Natural killer cell (primary cell): ENCODE data around the gene AFM. TPM values are rescaled to one million over a fixed set of nuclear protein-coding genes. Genes with fewer than 3 reads are reported as not detected.

Source experiments
- ATAC-seq, 3 donors: fragments of 150-1000 bp in 2 of 3; fragments of 200-7000 bp in 1 of 3; cut with Tn5 transposase; 1 replicate in 1 of 3; 2 replicates in 2 of 3; pipeline ENCODE4 v1.10.0; 2021; ENCODE audit warnings: mild to moderate bottlenecking in 2 of 3, moderate library complexity in 2 of 3
- DNase-seq, 2 donors: peaks; one replicate each; pipeline versions ENCODE4 v3.0.0 to v3.0.0-alpha.2; 2013 to 2021; ENCODE audit warnings: mixed read lengths in 1 of 2
- H3K27ac ChIP-seq: one replicate; pipeline ENCODE4 v1.5.1; 2013; ENCODE audit warnings: mild to moderate bottlenecking, low read length
- H3K27me3 ChIP-seq: one replicate; pipeline ENCODE4 v1.6.1; 2013; ENCODE audit warnings: low read length; ENCODE audit not compliant: control insufficient read depth, insufficient read depth
- H3K36me3 ChIP-seq: one replicate; pipeline ENCODE4 v1.6.1; 2013; ENCODE audit warnings: low read length; ENCODE audit not compliant: control insufficient read depth, insufficient read depth
- H3K4me1 ChIP-seq: one replicate; pipeline ENCODE4 v1.6.1; 2013; ENCODE audit warnings: low read length; ENCODE audit not compliant: control insufficient read depth, insufficient read depth
- H3K4me3 ChIP-seq: one replicate; pipeline ENCODE4 v1.5.1; 2013; ENCODE audit warnings: low read length
- H3K9me3 ChIP-seq: one replicate; pipeline ENCODE4 v1.6.1; 2013; ENCODE audit warnings: low read length; ENCODE audit not compliant: control insufficient read depth, insufficient read depth
- H3K27ac Mint-ChIP-seq, 2 donors: one replicate each; pipeline ENCODE4 v1.8.0; 2022; ENCODE audit warnings: mild to moderate bottlenecking in 2 of 2, mixed read lengths in 2 of 2, moderate library complexity in 1 of 2
- H3K27me3 Mint-ChIP-seq, 2 donors: one replicate each; pipeline ENCODE4 v1.8.0; 2022; ENCODE audit warnings: low read depth in 2 of 2, mixed read lengths in 2 of 2
- H3K36me3 Mint-ChIP-seq: one replicate; pipeline ENCODE4 v1.8.0; 2022; ENCODE audit warnings: mixed read lengths
- H3K4me1 Mint-ChIP-seq, 2 donors: one replicate each; pipeline ENCODE4 v1.8.0; 2022; ENCODE audit warnings: mixed read lengths in 2 of 2
- H3K4me3 Mint-ChIP-seq: one replicate; pipeline ENCODE4 v1.8.0; 2022; ENCODE audit warnings: mild to moderate bottlenecking, moderate library complexity, mixed read lengths
- H3K9me3 Mint-ChIP-seq, 2 donors: one replicate each; pipeline ENCODE4 v1.8.0; 2022; ENCODE audit warnings: mixed read lengths in 2 of 2
- CTCF ChIP-seq: fragments of 200-600 bp; IDR thresholded peaks from one replicate; pipeline ENCODE4 v1.8.0; 2022; ENCODE audit warnings: antibody characterized with exemption
- WGBS: methylation state at CpG from one replicate; pipeline ENCODE4 v1.1.7; 2013; ENCODE audit warnings: missing lambda C conversion rate; ENCODE audit not compliant: insufficient coverage; 5-methylcytosine and 5-hydroxymethylcytosine counted together
- intact Hi-C: fragments of 100-400 bp; cut with micrococcal nuclease; formaldehyde crosslinking; loops from one replicate; pipeline ENCODE4 v1.14.2; 2022
- total RNA-seq, 4 donors: library from RNA; stranded (reverse); fragments of 120-200 nt in 1 of 4; gene quantifications; one replicate each; pipeline versions ENCODE4 v1.2.3 to v1.2.4, GENCODE V29; 2013 to 2022

The AFM gene
- total RNA-seq, 3 donors from 2014 or later (not counting 1 experiment from before 2014, with no cell fraction given) = not detected

- Histone ChIP-seq H3K27ac (no peak overlapping the region), H3K9me3 (no peaks in the 10 kb centered on the region), H3K36me3 (no peaks in the 10 kb centered on the region), H3K27me3 (no peaks in the 10 kb centered on the region), H3K4me1 (no peaks in the 10 kb centered on the region), H3K4me3 (no peak overlapping the region)
- H3K9me3 Mint-ChIP-seq = peaks cover 7 to 9% of the 10 kb centered on the region in 2 donors
- H3K36me3 Mint-ChIP-seq = no peaks in the 10 kb centered on the region
- DNase-seq (no peak), ATAC-seq (no peak)
- WGBS = 71% methylated on average over 3 of the region's 3 CpGs
- no peaks in the 10 kb centered on the region for H3K27me3 Mint-ChIP-seq
- no peak overlapping the region for H3K4me3 Mint-ChIP-seq
- H3K27ac Mint-ChIP-seq = no peak overlapping the region
- no peak for TF ChIP-seq CTCF
- intact Hi-C loops = no loop called here
- no peaks in the 10 kb centered on the region for H3K4me1 Mint-ChIP-seq
Observed at GRCh38 chr4:73518340-73518739, 36.8 kb downstream of the AFM start.

- Histone ChIP-seq H3K4me3 (no peak overlapping the region), H3K4me1 (no peaks in the 10 kb centered on the region), H3K27me3 (no peaks in the 10 kb centered on the region), H3K27ac (no peak overlapping the region), H3K9me3 (no peaks in the 10 kb centered on the region), H3K36me3 (no peaks in the 10 kb centered on the region)
- no peak for ATAC-seq
- Mint-ChIP-seq H3K27me3 (no peaks in the 10 kb centered on the region), H3K4me3 (no peak overlapping the region), H3K36me3 (no peaks in the 10 kb centered on the region), H3K27ac (no peak overlapping the region), H3K4me1 (no peaks in the 10 kb centered on the region), H3K9me3 (peaks cover 2 to 4% of the 10 kb centered on the region in 2 donors)
- 80% methylated on average over 4 of the region's 4 CpGs for WGBS
- intact Hi-C loops = no loop called here
- no peak for TF ChIP-seq CTCF
- no peak for DNase-seq
Observed at GRCh38 chr4:73520821-73521220, 39.3 kb downstream of the AFM start.

- intact Hi-C loops = no loop called here
- peaks cover 0 to 2% of the 10 kb centered on the region in 2 donors for H3K9me3 Mint-ChIP-seq
- 78% methylated on average over 2 of the region's 2 CpGs for WGBS
- no peak overlapping the region for H3K4me3 Mint-ChIP-seq
- H3K27me3 ChIP-seq = no peaks in the 10 kb centered on the region
- no peak overlapping the region for H3K27ac ChIP-seq
- H3K4me1 ChIP-seq = no peaks in the 10 kb centered on the region
- no peaks in the 10 kb centered on the region for H3K4me1 Mint-ChIP-seq
- no peak for ATAC-seq
- H3K27me3 Mint-ChIP-seq = no peaks in the 10 kb centered on the region
- H3K36me3 Mint-ChIP-seq = no peaks in the 10 kb centered on the region
- no peak overlapping the region for H3K4me3 ChIP-seq
- no peaks in the 10 kb centered on the region for H3K9me3 ChIP-seq
- no peak overlapping the region for H3K27ac Mint-ChIP-seq
- TF ChIP-seq CTCF = no peak
- no peak for DNase-seq
- H3K36me3 ChIP-seq = no peaks in the 10 kb centered on the region
Observed at GRCh38 chr4:73523126-73523525, 41.6 kb downstream of the AFM start.

GRCh38 chr4:73525611-73526010, 44.1 kb downstream of the AFM start:
- Histone ChIP-seq H3K36me3 (no peaks in the 10 kb centered on the region), H3K4me3 (no peak overlapping the region), H3K27me3 (no peaks in the 10 kb centered on the region), H3K9me3 (no peaks in the 10 kb centered on the region), H3K27ac (no peak overlapping the region), H3K4me1 (no peaks in the 10 kb centered on the region)
- no peaks in the 10 kb centered on the region for H3K9me3 Mint-ChIP-seq
- no peak overlapping the region for H3K27ac Mint-ChIP-seq
- no peaks in the 10 kb centered on the region for H3K4me1 Mint-ChIP-seq
- ATAC-seq (no peak), DNase-seq (no peak)
- H3K27me3 Mint-ChIP-seq = no peaks in the 10 kb centered on the region
- 50% methylated on average over 1 of the region's 1 CpG for WGBS
- no peaks in the 10 kb centered on the region for H3K36me3 Mint-ChIP-seq
- TF ChIP-seq CTCF = no peak
- intact Hi-C loops = no loop called here
- no peak overlapping the region for H3K4me3 Mint-ChIP-seq
